IMR-90 (cell line): Measurements from ENCODE around the gene SUV39H1. TPM values are rescaled to one million over a fixed set of nuclear protein-coding genes. Genes with fewer than 3 reads are reported as not detected.

Experiments
- ATAC-seq: fragments of 200-7000 bp; cut with Tn5 transposase; 2 replicates; pipeline ENCODE4 v1.9.1; 2020; ENCODE audit warnings: low read depth, mild to moderate bottlenecking, moderate library complexity
- BruUV-seq: library from RNA; stranded (reverse); fragments of 400-500 nt; replicated peaks from 2 replicates; lab custom pipeline; 2021; lab: Mats Ljungman, UMichigan
- CTCF ChIA-PET: fragments of 300-600 bp; formaldehyde crosslinking; extraction: SDS; loops from one replicate; lab custom pipeline; 2021; ENCODE audit warnings: antibody characterized with exemption; lab: Yijun Ruan, JAX
- POLR2A ChIA-PET: fragments of 300-600 bp; sonication (Branson Sonifier 250); formaldehyde crosslinking; loops from one replicate; lab custom pipeline; 2022; ENCODE audit warnings: antibody characterized with exemption; ENCODE audit not compliant: unreplicated experiment; lab: Charles Lee
- DNase-seq: peaks from one replicate; pipeline ENCODE4 v3.0.0; 2013
- H2AFZ ChIP-seq: replicated peaks from 2 replicates; pipeline ENCODE3; 2013; ENCODE audit warnings: low read length, mild to moderate bottlenecking; ENCODE audit not compliant: poor library complexity
- H2AK5ac ChIP-seq: 2 replicates; pipeline ENCODE4 v1.6.1; 2013; ENCODE audit warnings: low read depth, low read length, inconsistent platforms
- H2AK9ac ChIP-seq: replicated peaks from 2 replicates; pipeline ENCODE3; 2013; ENCODE audit warnings: mild to moderate bottlenecking, low read depth, low read length, moderate library complexity; ENCODE audit not compliant: poor library complexity
- H2BK120ac ChIP-seq: 2 replicates; pipeline ENCODE4 v1.6.1; 2013; ENCODE audit warnings: low read depth, low read length, inconsistent platforms
- H2BK15ac ChIP-seq: 3 replicates; pipeline ENCODE4 v1.6.1; 2013; ENCODE audit warnings: low read depth, low read length, inconsistent platforms
- H2BK20ac ChIP-seq: 2 replicates; pipeline ENCODE4 v1.6.1; 2013; ENCODE audit warnings: low read depth, mild to moderate bottlenecking, inconsistent platforms, low read length, moderate library complexity
- H2BK5ac ChIP-seq: 2 replicates; pipeline ENCODE4 v1.6.1; 2013; ENCODE audit warnings: mild to moderate bottlenecking, low read depth, low read length, inconsistent platforms; ENCODE audit not compliant: poor library complexity, severe bottlenecking
- H3K14ac ChIP-seq: replicated peaks from 2 replicates; pipeline ENCODE4 v1.6.1; 2013; ENCODE audit warnings: low read depth, low read length, inconsistent platforms
- H3K18ac ChIP-seq: 2 replicates; pipeline ENCODE4 v1.6.1; 2013; ENCODE audit warnings: low read depth, low read length, control low read depth
- H3K23ac ChIP-seq: 2 replicates; pipeline ENCODE4 v1.6.1; 2013; ENCODE audit warnings: low read depth, low read length, inconsistent platforms
- H3K27ac ChIP-seq: 2 replicates; pipeline ENCODE4 v1.5.1; 2013; ENCODE audit warnings: mild to moderate bottlenecking, control low read depth, low read length; ENCODE audit not compliant: insufficient read depth
- H3K27me3 ChIP-seq: 2 replicates; pipeline ENCODE4 v1.6.1; 2013; ENCODE audit warnings: low read length; ENCODE audit not compliant: control insufficient read depth, insufficient read depth
- H3K36me3 ChIP-seq: 2 replicates; pipeline ENCODE4 v1.6.1; 2013; ENCODE audit warnings: low read length, mixed read lengths; ENCODE audit not compliant: control insufficient read depth, insufficient read depth
- H3K4ac ChIP-seq: 2 replicates; pipeline ENCODE4 v1.6.1; 2013; ENCODE audit warnings: low read depth, low read length, inconsistent platforms
- H3K4me1 ChIP-seq: 2 replicates; pipeline ENCODE4 v1.6.1; 2013; ENCODE audit warnings: low read length, mixed read lengths; ENCODE audit not compliant: control insufficient read depth, insufficient read depth
- H3K4me2 ChIP-seq: 2 replicates; pipeline ENCODE4 v1.6.1; 2013; ENCODE audit warnings: low read depth, mild to moderate bottlenecking, control low read depth, low read length, moderate library complexity
- H3K4me3 ChIP-seq: 2 replicates; pipeline ENCODE4 v1.5.1; 2013; ENCODE audit warnings: low read depth, mild to moderate bottlenecking, control low read depth, low read length, moderate library complexity; ENCODE audit not compliant: insufficient read depth
- H3K56ac ChIP-seq: 2 replicates; pipeline ENCODE4 v1.6.1; 2013; ENCODE audit warnings: low read length, inconsistent platforms; ENCODE audit not compliant: insufficient read depth; ENCODE audit errors: extremely low read depth
- H3K79me1 ChIP-seq, 2 experiments: 2 replicates each; pipeline ENCODE4 v1.6.1; 2013; ENCODE audit warnings: low read length in 2 of 2, inconsistent platforms in 1 of 2, low read depth in 1 of 2
- H3K9ac ChIP-seq: 2 replicates; pipeline ENCODE4 v1.6.1; 2013; ENCODE audit warnings: low read depth, low read length, control low read depth
- H3K9me1 ChIP-seq: 2 replicates; pipeline ENCODE4 v1.6.1; 2013; ENCODE audit warnings: low read length, inconsistent platforms; ENCODE audit not compliant: insufficient read depth
- H3K9me3 ChIP-seq: 2 replicates; pipeline ENCODE4 v1.6.1; 2013; ENCODE audit warnings: low read length; ENCODE audit not compliant: control insufficient read depth, insufficient read depth
- H4K20me1 ChIP-seq: 2 replicates; pipeline ENCODE4 v1.6.1; 2013; ENCODE audit warnings: low read length, inconsistent platforms; ENCODE audit not compliant: insufficient read depth
- H4K5ac ChIP-seq: 2 replicates; pipeline ENCODE4 v1.6.1; 2013; ENCODE audit warnings: mild to moderate bottlenecking, low read depth, low read length, control low read depth
- H4K8ac ChIP-seq, 2 experiments: 2 replicates each; pipeline ENCODE4 v1.6.1; 2013; ENCODE audit warnings: low read depth in 2 of 2, low read length in 2 of 2, control low read depth in 1 of 2, inconsistent platforms in 1 of 2
- H4K91ac ChIP-seq: 2 replicates; pipeline ENCODE4 v1.6.1; 2013; ENCODE audit warnings: low read depth, low read length, inconsistent platforms; ENCODE audit not compliant: insufficient read depth
- CEBPB ChIP-seq: IDR thresholded peaks from 2 replicates; pipeline ENCODE4 v1.6.1; 2012; ENCODE audit warnings: low read depth, low read length, improper control_type of control experiment
- MXI1 ChIP-seq: IDR thresholded peaks from 2 replicates; pipeline ENCODE4 v1.6.1; 2012; ENCODE audit warnings: low read depth, mild to moderate bottlenecking, low read length, moderate library complexity, borderline replicate concordance
- WGBS, 2 experiments: methylation state at CpG; one replicate each; pipeline versions ENCODE4 v1.1.5 to v1.1.7; 2013; ENCODE audit warnings: missing lambda C conversion rate in 2 of 2; ENCODE audit not compliant: insufficient read length in 1 of 2; ENCODE audit errors: extremely low coverage in 2 of 2; 5-methylcytosine and 5-hydroxymethylcytosine counted together
- dilution Hi-C: fragments of 300-500 bp; cut with HindIII; formaldehyde crosslinking; loops from one replicate; pipeline ENCODE4 v1.14.3; 2018; ENCODE audit warnings: low sequenced_read_pairs; ENCODE audit not compliant: unreplicated experiment
- in situ Hi-C: fragments of 300-500 bp; cut with MboI; formaldehyde crosslinking; loops from 3 replicates; pipeline ENCODE4 v1.14.3; 2019; ENCODE audit warnings: low sequenced_read_pairs, inconsistent platforms, mixed read lengths
- intact Hi-C: fragments of 100-400 bp; cut with micrococcal nuclease; formaldehyde crosslinking; loops from 2 replicates; pipeline ENCODE4 v1.10.0; 2022
- polyA plus RNA-seq, 3 experiments: library from polyadenylated mRNA; depleted of rRNA; stranded (reverse); fragments of >200 nt; gene quantifications; 2 replicates each; pipeline ENCODE4 v1.2.3, GENCODE V29; 2012; ENCODE audit warnings: low replicate concordance in 1 of 3
- total RNA-seq: library from RNA; depleted of rRNA; stranded (reverse); fragments of >200 nt; gene quantifications from 2 replicates; pipeline ENCODE4 v1.2.3, GENCODE V29; 2012

Gene SUV39H1
- total and polyA plus RNA-seq, 2 of the 4 experiments (the other 2 are of a cell fraction), result 6.6 to 8.6 TPM

DNA sequence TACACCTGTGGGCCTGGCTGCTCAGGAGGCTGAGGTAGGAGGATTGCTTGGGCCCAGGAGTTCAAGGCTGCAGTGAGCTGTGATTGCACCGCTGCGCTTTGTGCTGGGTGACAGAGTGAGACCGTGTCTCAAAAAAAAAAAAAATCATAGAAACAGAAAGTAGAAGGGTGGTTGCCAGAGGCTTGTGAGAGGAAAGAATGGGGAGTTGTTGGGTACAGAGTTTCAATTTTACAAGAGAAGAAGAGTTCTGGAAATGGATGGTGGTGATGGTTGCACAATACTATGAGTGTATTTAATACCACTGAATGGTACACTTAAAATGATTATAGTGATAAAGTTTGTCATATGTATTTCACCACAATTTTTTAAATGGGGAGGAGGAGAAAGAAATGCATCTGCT lies 54.8 kb downstream of the SUV39H1 start:
- POLR2A ChIA-PET, result no interaction called here
- H2BK120ac ChIP-seq, result no peak overlapping the region
- H3K9me3 ChIP-seq, result no peaks in the 10 kb centered on the region
- H3K56ac ChIP-seq, result no peak overlapping the region
- H3K9me1 ChIP-seq, result no peaks in the 10 kb centered on the region
- no peak overlapping the region for H3K27ac ChIP-seq
- no peak overlapping the region for H4K91ac ChIP-seq
- no peak overlapping the region for H4K5ac ChIP-seq
- no peaks in the 10 kb centered on the region for H4K20me1 ChIP-seq
- no peak for TF ChIP-seq MXI1
- TF ChIP-seq CEBPB, result peak; percentile 49; the same call in 1 of the 2 replicates
- WGBS, 2 experiments, result no CpG with 5 or more reads among the region's 3 CpGs
- intact Hi-C loops, result no loop called here
- in situ Hi-C loops, result no loop called here
- no peak overlapping the region for H2AFZ ChIP-seq
- no peak overlapping the region for H2BK5ac ChIP-seq
- no peaks in the 10 kb centered on the region for H3K4me1 ChIP-seq
- no peak overlapping the region for H3K23ac ChIP-seq
- ATAC-seq, result no peak
- H3K36me3 ChIP-seq, result no peaks in the 10 kb centered on the region
- H3K4me3 ChIP-seq, result no peak overlapping the region
- CTCF ChIA-PET, result no interaction called here
- no peak overlapping the region for H4K8ac ChIP-seq
- no peak overlapping the region for H3K18ac ChIP-seq
- H3K14ac ChIP-seq, result no peak overlapping the region
- no peak overlapping the region for H3K4me2 ChIP-seq
- no peak for DNase-seq
- H3K4ac ChIP-seq, result no peak overlapping the region
- H2AK5ac ChIP-seq, result no peak overlapping the region
- dilution Hi-C loops, result no loop called here
- H2BK15ac ChIP-seq, result no peak overlapping the region
- H3K27me3 ChIP-seq, result peaks cover 12% of the 10 kb centered on the region; the same call in 1 of the 2 replicates
- no peak overlapping the region for H3K9ac ChIP-seq
- H2AK9ac ChIP-seq, result no peak overlapping the region
- no peak overlapping the region for H2BK20ac ChIP-seq
- BruUV-seq, result no TSS peak
- H3K79me1 ChIP-seq, result no peaks in the 10 kb centered on the region
